Mesendoderm (in vitro differentiated cells): ENCODE data around the gene TSPAN33.

ENCODE experiments used
- DNase-seq: peaks from one replicate; pipeline ENCODE4 v3.0.0; 2013
- H2AK5ac ChIP-seq: 2 replicates; pipeline ENCODE4 v1.6.1; 2013; ENCODE audit warnings: low read length, inconsistent platforms
- H2BK120ac ChIP-seq: 2 replicates; pipeline ENCODE4 v1.6.1; 2013; ENCODE audit warnings: low read depth, mild to moderate bottlenecking, low read length, moderate library complexity, mixed read lengths
- H2BK15ac ChIP-seq: replicated peaks from 2 replicates; pipeline ENCODE4 v1.6.1; 2013; ENCODE audit warnings: low read depth, mild to moderate bottlenecking, moderate library complexity
- H2BK5ac ChIP-seq: 2 replicates; pipeline ENCODE4 v1.6.1; 2013; ENCODE audit warnings: low read length, inconsistent platforms
- H3K18ac ChIP-seq: 2 replicates; pipeline ENCODE4 v1.6.1; 2013; ENCODE audit warnings: mild to moderate bottlenecking, low read length, mixed read lengths
- H3K23ac ChIP-seq: one replicate; pipeline ENCODE4 v1.6.1; 2013; ENCODE audit warnings: low read length
- H3K27ac ChIP-seq: 2 replicates; pipeline ENCODE4 v1.5.1; 2013; ENCODE audit warnings: low read depth, mild to moderate bottlenecking, inconsistent platforms, low read length, moderate library complexity
- H3K27me3 ChIP-seq: 2 replicates; pipeline ENCODE4 v1.6.1; 2013; ENCODE audit warnings: low read length, control low read depth, mild to moderate bottlenecking, inconsistent platforms; ENCODE audit not compliant: insufficient read depth, poor library complexity
- H3K36me3 ChIP-seq: 2 replicates; pipeline ENCODE4 v1.6.1; 2013; ENCODE audit warnings: low read length, inconsistent platforms; ENCODE audit not compliant: control insufficient read depth, insufficient read depth
- H3K4ac ChIP-seq: one replicate; pipeline ENCODE4 v1.6.1; 2013; ENCODE audit warnings: low read depth, mild to moderate bottlenecking, low read length, moderate library complexity
- H3K4me1 ChIP-seq: 2 replicates; pipeline ENCODE4 v1.6.1; 2013; ENCODE audit warnings: low read depth, low read length, inconsistent platforms; ENCODE audit not compliant: control insufficient read depth
- H3K4me2 ChIP-seq: 2 replicates; pipeline ENCODE4 v1.6.1; 2013; ENCODE audit warnings: low read length
- H3K4me3 ChIP-seq: 2 replicates; pipeline ENCODE4 v1.5.1; 2013; ENCODE audit warnings: mild to moderate bottlenecking, low read length
- H3K56ac ChIP-seq: one replicate; pipeline ENCODE4 v1.6.1; 2013; ENCODE audit warnings: low read length
- H3K79me1 ChIP-seq: 2 replicates; pipeline ENCODE4 v1.6.1; 2013; ENCODE audit warnings: low read length, inconsistent platforms
- H3K79me2 ChIP-seq: 2 replicates; pipeline ENCODE4 v1.6.1; 2013; ENCODE audit warnings: mild to moderate bottlenecking, low read length; ENCODE audit not compliant: control insufficient read depth, insufficient read depth
- H3K9ac ChIP-seq: 2 replicates; pipeline ENCODE4 v1.6.1; 2013; ENCODE audit warnings: low read length, inconsistent platforms
- H4K5ac ChIP-seq: one replicate; pipeline ENCODE4 v1.6.1; 2013; ENCODE audit warnings: low read length
- H4K8ac ChIP-seq: one replicate; pipeline ENCODE4 v1.6.1; 2013; ENCODE audit warnings: low read depth, mild to moderate bottlenecking, control low read depth, low read length, moderate library complexity
- WGBS: extraction: QIAGEN DNeasy Blood & Tissue Kit; methylation state at CpG from one replicate; pipeline ENCODE4 v1.1.7; 2013; ENCODE audit warnings: low lambda C conversion rate, missing lambda C conversion rate; ENCODE audit not compliant: insufficient coverage; ENCODE audit errors: extremely low coverage; 5-methylcytosine and 5-hydroxymethylcytosine counted together

TSPAN33 gene

GRCh38 chr7:129144834-129145668, 544 bp downstream of the TSPAN33 start:
- no peaks in the 10 kb centered on the region for H3K4me1 ChIP-seq
- no peak overlapping the region for H3K4ac ChIP-seq
- H2BK5ac ChIP-seq, result no peak overlapping the region
- H4K8ac ChIP-seq, result no peak overlapping the region
- no peak overlapping the region for H3K23ac ChIP-seq
- peak overlapping the region; percentile 37 for H3K56ac ChIP-seq
- peak overlapping the region; percentile 8 for H3K4me3 ChIP-seq
- no peak overlapping the region for H2BK15ac ChIP-seq
- no peak overlapping the region for H3K27ac ChIP-seq
- H3K36me3 ChIP-seq, result no peaks in the 10 kb centered on the region
- no peak overlapping the region for H2BK120ac ChIP-seq
- WGBS, result no CpG with 5 or more reads among the region's 58 CpGs
- H3K9ac ChIP-seq, result peak overlapping the region; percentile 48
- no peaks in the 10 kb centered on the region for H3K79me2 ChIP-seq
- H3K18ac ChIP-seq, result peak overlapping the region; percentile 43
- no peak for DNase-seq
- no peak overlapping the region for H4K5ac ChIP-seq
- peak overlapping the region; percentile 45 for H3K4me2 ChIP-seq
- H3K79me1 ChIP-seq, result no peaks in the 10 kb centered on the region
- H2AK5ac ChIP-seq, result no peak overlapping the region
- peaks cover 3% of the 10 kb centered on the region for H3K27me3 ChIP-seq

- Histone ChIP-seq H3K4me2 (no peak overlapping the region), H3K4me1 (no peaks in the 10 kb centered on the region), H2BK15ac (no peak overlapping the region), H3K36me3 (no peaks in the 10 kb centered on the region), H3K23ac (no peak overlapping the region), H3K79me1 (no peaks in the 10 kb centered on the region), H3K4me3 (no peak overlapping the region), H3K18ac (no peak overlapping the region), H3K56ac (no peak overlapping the region), H3K27ac (no peak overlapping the region), H2BK120ac (no peak overlapping the region), H4K8ac (no peak overlapping the region), H3K4ac (no peak overlapping the region), H2BK5ac (no peak overlapping the region), H3K27me3 (peaks cover 3% of the 10 kb centered on the region), H3K79me2 (no peaks in the 10 kb centered on the region), H4K5ac (no peak overlapping the region), H2AK5ac (no peak overlapping the region), H3K9ac (no peak overlapping the region)
- WGBS, result no CpG with 5 or more reads among the region's 8 CpGs
- no peak for DNase-seq
Measured at GRCh38 chr7:129146237-129146979, 1.9 kb downstream of the TSPAN33 start.

- H3K4me3 ChIP-seq, result no peak overlapping the region
- no peak overlapping the region for H4K5ac ChIP-seq
- H2BK15ac ChIP-seq, result no peak overlapping the region
- H3K79me1 ChIP-seq, result no peaks in the 10 kb centered on the region
- H3K9ac ChIP-seq, result no peak overlapping the region
- H3K79me2 ChIP-seq, result no peaks in the 10 kb centered on the region
- no peak overlapping the region for H3K27ac ChIP-seq
- H2BK5ac ChIP-seq, result no peak overlapping the region
- H3K36me3 ChIP-seq, result no peaks in the 10 kb centered on the region
- H4K8ac ChIP-seq, result no peak overlapping the region
- H3K4ac ChIP-seq, result no peak overlapping the region
- H3K18ac ChIP-seq, result no peak overlapping the region
- H3K4me1 ChIP-seq, result no peaks in the 10 kb centered on the region
- H3K56ac ChIP-seq, result no peak overlapping the region
- no peak overlapping the region for H3K23ac ChIP-seq
- H2AK5ac ChIP-seq, result no peak overlapping the region
- H3K4me2 ChIP-seq, result no peak overlapping the region
- no peak overlapping the region for H2BK120ac ChIP-seq
- no peak for DNase-seq
- WGBS, result no CpG with 5 or more reads among the region's 3 CpGs
- H3K27me3 ChIP-seq, result peaks cover 3% of the 10 kb centered on the region
Measured at GRCh38 chr7:129147731-129148130, 3.2 kb downstream of the TSPAN33 start.

GRCh38 chr7:129149511-129149910, 5.0 kb downstream of the TSPAN33 start:
- Histone ChIP-seq H2BK5ac (no peak overlapping the region), H3K36me3 (no peaks in the 10 kb centered on the region), H3K27ac (no peak overlapping the region), H2BK15ac (no peak overlapping the region), H2BK120ac (no peak overlapping the region), H3K56ac (no peak overlapping the region), H3K4me3 (no peak overlapping the region), H3K4me1 (no peaks in the 10 kb centered on the region), H4K8ac (no peak overlapping the region), H2AK5ac (no peak overlapping the region), H3K27me3 (no peaks in the 10 kb centered on the region), H3K18ac (no peak overlapping the region), H3K79me2 (no peaks in the 10 kb centered on the region), H3K4me2 (no peak overlapping the region), H4K5ac (no peak overlapping the region), H3K79me1 (no peaks in the 10 kb centered on the region), H3K23ac (no peak overlapping the region), H3K4ac (no peak overlapping the region), H3K9ac (no peak overlapping the region)
- WGBS, result no CpG with 5 or more reads among the region's 8 CpGs
- DNase-seq, result no peak

GRCh38 chr7:129150199-129150996, 5.9 kb downstream of the TSPAN33 start:
- Histone ChIP-seq H3K4me1 (no peaks in the 10 kb centered on the region), H4K8ac (no peak overlapping the region), H3K56ac (no peak overlapping the region), H3K9ac (no peak overlapping the region), H4K5ac (no peak overlapping the region), H3K4me3 (no peak overlapping the region), H2BK15ac (no peak overlapping the region), H3K18ac (no peak overlapping the region), H3K36me3 (no peaks in the 10 kb centered on the region), H3K4me2 (no peak overlapping the region), H2BK5ac (no peak overlapping the region), H3K4ac (no peak overlapping the region), H3K23ac (no peak overlapping the region), H2AK5ac (no peak overlapping the region), H3K79me2 (no peaks in the 10 kb centered on the region), H3K79me1 (no peaks in the 10 kb centered on the region), H2BK120ac (no peak overlapping the region), H3K27me3 (no peaks in the 10 kb centered on the region), H3K27ac (no peak overlapping the region)
- DNase-seq, result no peak
- WGBS, result no CpG with 5 or more reads among the region's 8 CpGs
